HEK293 (cell line): ENCODE results near the gene DNMBP.

Experiments
- ATF2 ChIP-seq: fragments of 450-650 bp; formaldehyde crosslinking; IDR thresholded peaks from 2 replicates; pipeline ENCODE4 v1.5.1; 2016; ENCODE audit warnings: missing biosample characterization, missing genetic modification characterization, low read depth
- CTCF ChIP-seq: fragments of 450-650 bp; formaldehyde crosslinking; IDR thresholded peaks from 2 replicates; pipeline ENCODE4 v1.5.1; 2016; ENCODE audit warnings: missing biosample characterization, missing genetic modification characterization
- KLF16 ChIP-seq: fragments of 450-650 bp; formaldehyde crosslinking; IDR thresholded peaks from 2 replicates; pipeline ENCODE4 v1.5.1; 2017; ENCODE audit warnings: missing biosample characterization, missing genetic modification characterization
- MYNN ChIP-seq: fragments of 450-650 bp; formaldehyde crosslinking; IDR thresholded peaks from 2 replicates; pipeline ENCODE4 v1.5.1; 2016; ENCODE audit warnings: missing biosample characterization, missing genetic modification characterization, borderline replicate concordance
- RBAK ChIP-seq: fragments of 450-650 bp; formaldehyde crosslinking; IDR thresholded peaks from 2 replicates; pipeline ENCODE4 v1.5.1; 2016; ENCODE audit warnings: missing biosample characterization, missing genetic modification characterization
- TCF7L2 ChIP-seq: IDR thresholded peaks from 2 replicates; pipeline ENCODE4 v1.6.1; 2011; ENCODE audit warnings: low read depth, mild to moderate bottlenecking, inconsistent platforms, low read length, moderate library complexity, borderline replicate concordance
- TSHZ1 ChIP-seq: fragments of 450-650 bp; formaldehyde crosslinking; IDR thresholded peaks from 2 replicates; pipeline ENCODE4 v1.5.1; 2016; ENCODE audit warnings: missing biosample characterization, missing genetic modification characterization, borderline replicate concordance
- ZBTB11 ChIP-seq: fragments of 450-650 bp; formaldehyde crosslinking; conservative IDR thresholded peaks from 2 replicates; pipeline ENCODE4 v1.5.1; 2016; ENCODE audit warnings: low read depth, missing biosample characterization, missing genetic modification characterization
- ZBTB17 ChIP-seq: fragments of 450-650 bp; formaldehyde crosslinking; IDR thresholded peaks from 2 replicates; pipeline ENCODE4 v1.5.1; 2016; ENCODE audit warnings: missing biosample characterization, missing genetic modification characterization
- ZBTB8A ChIP-seq: fragments of 450-650 bp; formaldehyde crosslinking; IDR thresholded peaks from 2 replicates; pipeline ENCODE4 v1.5.1; 2016; ENCODE audit warnings: missing biosample characterization, missing genetic modification characterization
- ZNF354C ChIP-seq: fragments of 450-650 bp; formaldehyde crosslinking; IDR thresholded peaks from 2 replicates; pipeline ENCODE4 v1.5.1; 2016; ENCODE audit warnings: missing biosample characterization, missing genetic modification characterization, low read depth, borderline replicate concordance
- ZNF488 ChIP-seq: fragments of 450-650 bp; formaldehyde crosslinking; IDR thresholded peaks from 2 replicates; pipeline ENCODE4 v1.5.1; 2016; ENCODE audit warnings: missing biosample characterization, missing genetic modification characterization
- ZNF580 ChIP-seq: fragments of 450-650 bp; formaldehyde crosslinking; IDR thresholded peaks from 2 replicates; pipeline ENCODE4 v1.5.1; 2016; ENCODE audit warnings: missing biosample characterization, missing genetic modification characterization
- ZNF600 ChIP-seq: fragments of 450-650 bp; formaldehyde crosslinking; IDR thresholded peaks from 2 replicates; pipeline ENCODE4 v1.5.1; 2016; ENCODE audit warnings: missing biosample characterization, missing genetic modification characterization

- no peak for TF ChIP-seq CTCF (tag by site-specific recombination)
- TF ChIP-seq KLF16 = no peak
- no peak for TF ChIP-seq ZNF354C
- no peak for TF ChIP-seq TSHZ1 (tag by site-specific recombination)
- no peak for TF ChIP-seq ATF2
- no peak for TF ChIP-seq ZBTB17 (tag by site-specific recombination)
- no peak for TF ChIP-seq MYNN (tag by site-specific recombination)
- no peak for TF ChIP-seq ZNF488 (tag by site-specific recombination)
- TF ChIP-seq ZBTB11 (tag by site-specific recombination) = no peak
- no peak for TF ChIP-seq ZNF600 (tag by site-specific recombination)
- no peak for TF ChIP-seq ZNF580 (tag by site-specific recombination)
- no peak for TF ChIP-seq ZBTB8A (tag by site-specific recombination)
- TF ChIP-seq RBAK (tag by site-specific recombination) = no peak
- TF ChIP-seq TCF7L2 = no peak
Measured at GRCh38 chr10:99975106-99975829, 34.5 kb downstream of the DNMBP start.
